ENCODE results near the gene MICAL3. TPM values are rescaled to one million over a fixed set of nuclear protein-coding genes. Genes with fewer than 3 reads are reported as not detected.

Gene MICAL3
- total RNA-seq, 4 donors from 2014 or later, result 6.0 to 9.8 (median 8.1) TPM

- Histone ChIP-seq H3K27ac (peak overlapping the region; percentile 24 to 46 (median 33)), H3K4me1 (peaks cover 9 to 18% of the 10 kb centered on the region in 2 donors), H3K36me3 (no peaks in the 10 kb centered on the region), H3K27me3 (no peaks in the 10 kb centered on the region), H3K4me3 (no peak overlapping the region), H3K9me3 (no peaks in the 10 kb centered on the region)
- DNase-seq (no peak), ATAC-seq (no peak)
- in situ Hi-C loops (cut with MboI; ENCODE audit: low sequenced_read_pairs in 4 of 4) (loop anchor here in 1 of 4 donors (10.0 to 25.0 kb wide), 2 partner anchors 53 to 155 kb away; no protein-coding TSS in a partner anchor), intact Hi-C loops (cut with DNase I; ENCODE audit: low total_unique reads) (no loop called here)
- TF ChIP-seq POLR2A (IDR thresholded peaks at IDR 0.05), result no peak
- TF ChIP-seq CTCF (IDR thresholded peaks at IDR 0.05 in 4 of 5, conservative IDR thresholded peaks at IDR 0.05 in 1 of 5), result no peak
Observed at GRCh38 chr22:18067548-18068341, 43.4 kb upstream of the MICAL3 start.

- Histone ChIP-seq H3K36me3 (no peaks in the 10 kb centered on the region), H3K4me3 (no peak overlapping the region), H3K27ac (no peak overlapping the region), H3K4me1 (peaks cover 9 to 18% of the 10 kb centered on the region in 2 donors), H3K9me3 (no peaks in the 10 kb centered on the region), H3K27me3 (no peaks in the 10 kb centered on the region)
- in situ Hi-C loops (cut with MboI; ENCODE audit: low sequenced_read_pairs in 4 of 4), result loop anchor here in 1 of 4 donors (10.0 to 25.0 kb wide), 2 partner anchors 52 to 155 kb away; no protein-coding TSS in a partner anchor
- intact Hi-C loops (cut with DNase I; ENCODE audit: low total_unique reads), result no loop called here
- no peak for DNase-seq
- ATAC-seq, result no peak
- TF ChIP-seq CTCF (IDR thresholded peaks at IDR 0.05 in 4 of 5, conservative IDR thresholded peaks at IDR 0.05 in 1 of 5), result no peak
- TF ChIP-seq POLR2A (IDR thresholded peaks at IDR 0.05), result no peak
Observed at GRCh38 chr22:18067121-18067520, 42.8 kb upstream of the MICAL3 start.

- no peak overlapping the region for H3K27ac ChIP-seq
- ATAC-seq, result no peak
- no peak for TF ChIP-seq CTCF (IDR thresholded peaks at IDR 0.05 in 4 of 5, conservative IDR thresholded peaks at IDR 0.05 in 1 of 5)
- no peak for TF ChIP-seq POLR2A (IDR thresholded peaks at IDR 0.05)
- H3K36me3 ChIP-seq, result no peaks in the 10 kb centered on the region
- H3K4me3 ChIP-seq, result no peak overlapping the region
- H3K27me3 ChIP-seq, result no peaks in the 10 kb centered on the region
- no peak for DNase-seq
- intact Hi-C loops (cut with DNase I; ENCODE audit: low total_unique reads), result no loop called here
- in situ Hi-C loops (cut with MboI; ENCODE audit: low sequenced_read_pairs in 4 of 4), result loop anchor here in 1 of 4 donors (10.0 to 25.0 kb wide), 2 partner anchors 52 to 154 kb away; no protein-coding TSS in a partner anchor
- peaks cover under 1 to 14% of the 10 kb centered on the region in 2 donors for H3K4me1 ChIP-seq
- H3K9me3 ChIP-seq, result no peaks in the 10 kb centered on the region
Observed at GRCh38 chr22:18066181-18066859, 42.0 kb upstream of the MICAL3 start.

- no peaks in the 10 kb centered on the region for H3K9me3 ChIP-seq
- in situ Hi-C loops (cut with MboI; ENCODE audit: low sequenced_read_pairs in 4 of 4) (loop anchor here in 1 of 4 donors (10.0 to 25.0 kb wide), 2 partner anchors 50 to 153 kb away; no protein-coding TSS in a partner anchor), intact Hi-C loops (cut with DNase I; ENCODE audit: low total_unique reads) (no loop called here)
- TF ChIP-seq POLR2A (IDR thresholded peaks at IDR 0.05), result no peak
- TF ChIP-seq CTCF (IDR thresholded peaks at IDR 0.05 in 4 of 5, conservative IDR thresholded peaks at IDR 0.05 in 1 of 5), result no peak
- H3K36me3 ChIP-seq, result no peaks in the 10 kb centered on the region
- DNase-seq (no peak), ATAC-seq (no peak)
- no peak overlapping the region for H3K27ac ChIP-seq
- no peaks in the 10 kb centered on the region for H3K27me3 ChIP-seq
- no peak overlapping the region for H3K4me3 ChIP-seq
- H3K4me1 ChIP-seq, result peaks cover 0 to 14% of the 10 kb centered on the region in 2 donors
Observed at GRCh38 chr22:18065256-18065655, 40.9 kb upstream of the MICAL3 start.
